Endothelial cell (in vitro differentiated cells): ENCODE data around the gene LEMD1. TPM values are rescaled to one million over a fixed set of nuclear protein-coding genes. Genes with fewer than 3 reads are reported as not detected.

Experiments
- DNase-seq: peaks from one replicate; pipeline ENCODE4 v3.0.0; 2021; ENCODE audit warnings: low spot score
- H3K27ac Mint-ChIP-seq: one replicate; pipeline ENCODE4 v1.8.0; 2021; ENCODE audit warnings: mixed read lengths, inconsistent platforms; ENCODE audit not compliant: unreplicated experiment
- H3K27me3 Mint-ChIP-seq: one replicate; pipeline ENCODE4 v1.8.0; 2021; ENCODE audit warnings: mild to moderate bottlenecking, moderate library complexity, mixed read lengths, inconsistent platforms; ENCODE audit not compliant: unreplicated experiment
- H3K36me3 Mint-ChIP-seq: one replicate; pipeline ENCODE4 v1.8.0; 2021; ENCODE audit warnings: mild to moderate bottlenecking, low read depth, mixed read lengths, inconsistent platforms; ENCODE audit not compliant: unreplicated experiment
- H3K4me1 Mint-ChIP-seq: one replicate; pipeline ENCODE4 v1.8.0; 2021; ENCODE audit warnings: mild to moderate bottlenecking, mixed read lengths, inconsistent platforms; ENCODE audit not compliant: unreplicated experiment
- H3K4me3 Mint-ChIP-seq: one replicate; pipeline ENCODE4 v1.8.0; 2021; ENCODE audit warnings: mild to moderate bottlenecking, mixed read lengths, inconsistent platforms; ENCODE audit not compliant: unreplicated experiment
- H3K9me3 Mint-ChIP-seq: one replicate; pipeline ENCODE4 v1.8.0; 2021; ENCODE audit warnings: mixed read lengths, inconsistent platforms; ENCODE audit not compliant: unreplicated experiment
- total RNA-seq: library from RNA; stranded (reverse); fragmentation: NEBNext Ultra II Directional; extraction: Animal tissue kit (Norgen Biotek cat#: 25700); gene quantifications from one replicate; pipeline ENCODE4 v1.2.1, GENCODE V29; 2021; ENCODE audit not compliant: unreplicated experiment
- TF ChIP-seq, protein P1 (sequence below): fragments of 200-600 bp; sonication (generic); IDR thresholded peaks from one replicate; pipeline ENCODE4 v1.5.0; 2021; ENCODE audit warnings: antibody characterized with exemption; ENCODE audit not compliant: unreplicated experiment

LEMD1 gene
- total RNA-seq, 1 donor from 2014 or later: 3.0 TPM

DNA sequence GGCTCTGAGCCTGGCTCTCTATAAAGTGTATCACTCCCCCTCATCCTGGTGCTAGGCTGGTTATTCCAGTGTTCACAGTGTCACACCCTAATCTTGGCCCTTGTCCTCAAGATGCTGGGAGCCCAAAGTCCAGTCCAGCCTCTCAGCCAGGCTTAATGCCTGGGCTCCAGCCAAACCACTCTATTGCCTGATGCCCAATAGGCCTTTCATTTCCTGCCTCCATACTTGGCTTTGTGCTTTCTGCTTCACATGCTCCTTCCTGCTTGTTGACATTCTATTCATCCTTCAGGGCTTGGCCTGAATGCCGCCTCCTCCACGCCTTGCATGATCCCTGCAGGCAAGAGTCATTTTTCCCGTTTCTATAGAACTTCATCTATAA, 66.8 kb downstream of the LEMD1 start:
- no peaks in the 10 kb centered on the region for H3K9me3 Mint-ChIP-seq
- H3K4me1 Mint-ChIP-seq: peaks cover 15% of the 10 kb centered on the region
- H3K36me3 Mint-ChIP-seq: no peaks in the 10 kb centered on the region
- TF ChIP-seq, protein P1, sequence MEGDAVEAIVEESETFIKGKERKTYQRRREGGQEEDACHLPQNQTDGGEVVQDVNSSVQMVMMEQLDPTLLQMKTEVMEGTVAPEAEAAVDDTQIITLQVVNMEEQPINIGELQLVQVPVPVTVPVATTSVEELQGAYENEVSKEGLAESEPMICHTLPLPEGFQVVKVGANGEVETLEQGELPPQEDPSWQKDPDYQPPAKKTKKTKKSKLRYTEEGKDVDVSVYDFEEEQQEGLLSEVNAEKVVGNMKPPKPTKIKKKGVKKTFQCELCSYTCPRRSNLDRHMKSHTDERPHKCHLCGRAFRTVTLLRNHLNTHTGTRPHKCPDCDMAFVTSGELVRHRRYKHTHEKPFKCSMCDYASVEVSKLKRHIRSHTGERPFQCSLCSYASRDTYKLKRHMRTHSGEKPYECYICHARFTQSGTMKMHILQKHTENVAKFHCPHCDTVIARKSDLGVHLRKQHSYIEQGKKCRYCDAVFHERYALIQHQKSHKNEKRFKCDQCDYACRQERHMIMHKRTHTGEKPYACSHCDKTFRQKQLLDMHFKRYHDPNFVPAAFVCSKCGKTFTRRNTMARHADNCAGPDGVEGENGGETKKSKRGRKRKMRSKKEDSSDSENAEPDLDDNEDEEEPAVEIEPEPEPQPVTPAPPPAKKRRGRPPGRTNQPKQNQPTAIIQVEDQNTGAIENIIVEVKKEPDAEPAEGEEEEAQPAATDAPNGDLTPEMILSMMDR: no peak
- H3K27me3 Mint-ChIP-seq: peaks cover 2% of the 10 kb centered on the region
- no peak overlapping the region for H3K4me3 Mint-ChIP-seq
- DNase-seq: no peak
- H3K27ac Mint-ChIP-seq: no peak overlapping the region

DNA sequence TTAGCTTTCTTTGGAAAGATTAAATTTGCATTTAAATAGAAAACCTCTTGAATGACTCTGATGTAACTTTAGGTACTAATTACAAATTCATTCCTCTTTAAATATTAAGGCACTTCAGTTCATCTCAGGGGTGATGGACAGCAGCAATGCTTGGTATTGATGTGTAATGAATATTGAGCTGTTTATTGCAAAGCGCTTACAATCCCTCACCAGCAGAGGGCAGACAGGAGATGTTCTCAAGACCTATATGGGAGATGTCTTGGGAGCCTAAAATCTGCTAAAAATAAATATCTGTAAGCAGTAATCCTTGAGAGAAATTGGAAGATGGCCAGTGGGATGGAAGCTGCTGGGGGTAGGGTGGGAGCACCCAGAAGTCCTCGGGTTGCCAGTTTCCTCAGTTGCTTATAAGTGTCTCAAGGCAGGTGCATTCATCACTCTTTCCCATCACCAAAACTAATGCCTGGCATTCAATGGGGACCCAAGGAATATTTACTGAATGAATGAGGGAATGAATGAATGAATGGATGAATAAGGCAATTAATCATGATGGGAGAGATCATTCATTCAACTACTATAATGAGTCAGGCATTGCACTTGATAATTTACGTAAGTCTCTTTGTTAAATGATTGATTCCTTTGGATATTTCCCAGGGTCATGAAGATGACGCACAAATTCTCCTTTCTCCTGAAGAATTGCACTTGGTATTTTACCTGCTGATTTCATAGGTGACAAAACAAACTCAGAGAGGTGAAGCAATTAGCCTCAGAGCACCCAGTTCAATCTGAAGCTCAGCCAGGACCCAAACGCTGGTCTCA, 67.4 kb downstream of the LEMD1 start:
- Mint-ChIP-seq H3K27ac (no peak overlapping the region), H3K36me3 (no peaks in the 10 kb centered on the region), H3K9me3 (no peaks in the 10 kb centered on the region), H3K4me3 (no peak overlapping the region), H3K4me1 (peaks cover 21% of the 10 kb centered on the region), H3K27me3 (peaks cover 2% of the 10 kb centered on the region)
- DNase-seq: peak; percentile 68
- TF ChIP-seq, protein P1: peak; percentile 91

DNA sequence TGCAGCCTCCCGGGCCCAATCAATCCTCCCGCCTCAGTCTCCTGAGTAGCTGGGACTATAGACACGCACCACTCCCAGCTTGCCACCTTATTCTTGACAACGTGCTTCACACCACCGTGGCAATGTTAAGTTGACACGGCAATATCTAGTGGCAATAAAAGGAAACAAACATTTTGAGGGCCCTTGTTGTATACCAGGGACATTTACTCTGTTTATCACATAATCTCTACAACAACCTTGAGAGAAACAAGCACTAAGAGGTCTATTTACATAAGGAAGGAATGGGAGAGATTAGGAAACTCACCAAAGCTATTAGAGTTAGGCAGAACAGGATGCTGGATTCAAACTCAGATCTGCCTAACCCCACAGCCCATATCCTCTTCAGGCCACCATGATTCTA, 68.2 kb downstream of the LEMD1 start:
- H3K36me3 Mint-ChIP-seq: no peaks in the 10 kb centered on the region
- peaks cover 2% of the 10 kb centered on the region for H3K27me3 Mint-ChIP-seq
- TF ChIP-seq, protein P1: no peak
- H3K4me1 Mint-ChIP-seq: peaks cover 29% of the 10 kb centered on the region
- H3K27ac Mint-ChIP-seq: no peak overlapping the region
- no peak for DNase-seq
- no peak overlapping the region for H3K4me3 Mint-ChIP-seq
- no peaks in the 10 kb centered on the region for H3K9me3 Mint-ChIP-seq

DNA sequence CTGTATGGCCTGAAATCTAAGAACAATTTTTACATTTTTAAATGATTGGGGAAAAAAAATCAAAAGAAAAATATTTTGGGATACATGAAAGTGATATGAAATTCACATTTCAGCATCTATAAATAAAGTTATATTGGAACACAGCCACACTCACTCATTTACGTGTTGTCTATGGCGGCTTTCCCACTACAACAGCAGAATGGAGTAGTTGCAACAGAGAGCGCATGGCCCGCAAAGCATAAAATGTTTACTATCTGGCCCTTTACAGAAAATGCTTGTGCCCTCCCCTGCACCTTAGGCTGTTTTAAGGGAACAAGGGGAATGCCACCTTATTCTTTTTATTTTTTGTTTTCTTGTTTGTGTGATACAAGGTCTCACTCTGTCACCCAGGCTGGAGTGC, 68.7 kb downstream of the LEMD1 start:
- TF ChIP-seq, protein P1: no peak
- H3K4me3 Mint-ChIP-seq: no peak overlapping the region

DNA sequence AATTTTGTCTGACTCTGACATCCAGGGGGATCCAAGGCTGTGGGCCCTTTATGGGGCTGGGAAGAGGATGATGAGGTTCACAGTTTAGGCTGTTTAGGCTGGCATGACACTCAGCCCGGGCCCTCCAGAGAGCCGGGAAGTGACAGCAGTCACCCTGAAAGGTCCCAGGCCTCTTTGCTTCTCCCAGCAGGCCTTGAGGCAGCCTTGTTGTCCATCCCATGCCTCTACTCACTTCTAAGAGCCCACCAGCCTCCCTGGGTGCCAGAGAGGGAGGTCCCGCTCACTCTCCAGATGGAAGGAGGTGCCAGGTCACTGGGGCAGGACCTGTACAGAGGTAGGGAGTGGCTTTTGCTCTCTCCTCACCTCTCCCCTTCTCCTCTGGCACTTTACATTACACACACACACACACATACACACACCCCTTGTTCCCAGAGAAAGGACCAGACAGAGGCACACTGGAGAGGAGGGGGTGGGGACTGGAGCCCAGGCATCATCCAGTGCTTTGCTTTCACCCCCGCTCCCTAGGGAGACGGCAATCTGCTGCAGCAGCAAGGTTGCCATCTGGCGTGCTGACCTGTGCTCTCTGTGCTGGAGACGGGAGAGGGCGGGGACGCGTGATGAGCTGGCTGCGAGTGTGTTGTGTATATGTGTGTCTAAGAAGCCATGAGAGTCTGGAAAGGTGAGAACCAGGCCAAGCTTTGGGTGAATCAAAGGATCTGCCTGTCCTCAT, 69.7 kb downstream of the LEMD1 start:
- H3K36me3 Mint-ChIP-seq: no peaks in the 10 kb centered on the region
- peaks cover 43% of the 10 kb centered on the region for H3K4me1 Mint-ChIP-seq
- H3K27ac Mint-ChIP-seq: no peak overlapping the region
- DNase-seq: no peak
- TF ChIP-seq, protein P1: no peak
- H3K9me3 Mint-ChIP-seq: no peaks in the 10 kb centered on the region
- peaks cover 4% of the 10 kb centered on the region for H3K27me3 Mint-ChIP-seq
- no peak overlapping the region for H3K4me3 Mint-ChIP-seq

More for the DNA sequence above, 68.7 kb downstream of the LEMD1 start:
- Mint-ChIP-seq H3K36me3 (no peaks in the 10 kb centered on the region), H3K4me1 (peaks cover 33% of the 10 kb centered on the region), H3K9me3 (no peaks in the 10 kb centered on the region), H3K27ac (no peak overlapping the region), H3K27me3 (peaks cover 2% of the 10 kb centered on the region)
- no peak for DNase-seq
